Activated naive CD8-positive, alpha-beta T cell treated with anti-CD3 and anti-CD28 coated beads for 36 hours (primary cell): ENCODE data around the gene KRTAP1-1. TPM values are rescaled to one million over a fixed set of nuclear protein-coding genes. Genes with fewer than 3 reads are reported as not detected.
"Not testable (repeated sequence)": the region's sequence is repeated elsewhere in the genome, so short reads cannot be mapped to it uniquely, and the experiment has no call there.

Source experiments
- DNase-seq: peaks from one replicate; pipeline ENCODE4 v3.0.0; 2021
- H3K27ac Mint-ChIP-seq: one replicate; pipeline ENCODE4 v1.8.0; 2022; ENCODE audit warnings: mild to moderate bottlenecking, moderate library complexity, mixed read lengths
- H3K27me3 Mint-ChIP-seq: one replicate; pipeline ENCODE4 v1.8.0; 2022; ENCODE audit warnings: mild to moderate bottlenecking, mixed read lengths
- H3K36me3 Mint-ChIP-seq: one replicate; pipeline ENCODE4 v1.8.0; 2021; ENCODE audit warnings: mild to moderate bottlenecking, mixed read lengths
- H3K4me1 Mint-ChIP-seq: one replicate; pipeline ENCODE4 v1.8.0; 2021; ENCODE audit warnings: mixed read lengths
- H3K4me3 Mint-ChIP-seq: one replicate; pipeline ENCODE4 v1.8.0; 2022; ENCODE audit warnings: mild to moderate bottlenecking, moderate library complexity, mixed read lengths
- H3K9me3 Mint-ChIP-seq: one replicate; pipeline ENCODE4 v1.8.0; 2022; ENCODE audit warnings: mixed read lengths
- total RNA-seq, 2 experiments: library from RNA; stranded (reverse); gene quantifications; one replicate each; pipeline ENCODE4 v1.2.3, GENCODE V29; 2021

KRTAP1-1 gene
- total RNA-seq, 2 experiments from 2014 or later, result not detected

DNA sequence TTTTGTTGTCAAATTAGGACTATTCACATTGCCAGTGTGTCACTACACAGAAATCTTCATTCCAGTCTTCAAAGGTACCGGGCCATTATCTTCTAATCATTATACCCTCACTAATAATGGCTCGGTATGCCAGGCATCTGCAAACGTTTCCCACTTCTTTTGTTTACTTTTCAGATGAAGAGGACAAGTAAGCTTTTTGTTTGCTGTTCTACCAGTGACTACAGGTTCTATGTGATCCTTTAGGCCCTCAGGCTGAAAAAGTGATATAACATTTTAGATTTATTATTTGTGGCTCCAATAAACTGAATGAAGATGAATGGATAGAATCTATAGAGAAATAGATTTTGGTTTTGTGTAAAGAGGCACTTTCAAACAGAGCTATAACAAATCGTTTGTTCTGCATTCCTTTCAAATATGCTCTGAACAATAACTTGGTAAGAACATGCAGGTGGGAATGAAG, 31.9 kb downstream of the KRTAP1-1 start:
- no peaks in the 10 kb centered on the region for H3K4me1 Mint-ChIP-seq
- H3K9me3 Mint-ChIP-seq, result no peaks in the 10 kb centered on the region
- H3K27ac Mint-ChIP-seq, result no peak overlapping the region
- no peak for DNase-seq
- H3K36me3 Mint-ChIP-seq, result no peaks in the 10 kb centered on the region
- H3K27me3 Mint-ChIP-seq, result no peaks in the 10 kb centered on the region
- H3K4me3 Mint-ChIP-seq, result no peak overlapping the region

DNA sequence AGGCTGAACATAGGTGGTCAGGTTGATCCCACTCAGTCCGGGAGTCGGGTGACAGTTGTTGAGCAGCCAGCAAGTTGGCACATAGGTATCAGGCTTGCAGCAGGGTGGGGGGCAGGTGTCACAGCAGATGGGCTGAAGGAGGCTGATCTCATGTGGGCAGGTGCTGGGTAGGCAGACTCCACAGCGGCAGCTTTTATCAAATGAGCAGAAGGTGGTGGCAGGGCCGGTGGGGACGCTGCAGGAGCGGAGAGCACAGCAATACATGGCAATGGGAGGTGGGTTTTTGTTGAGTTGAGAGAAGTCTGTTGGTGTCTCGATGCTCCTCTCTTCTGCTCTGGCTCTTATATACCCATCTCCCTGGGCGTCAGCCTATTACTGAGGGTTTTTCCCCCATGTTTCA, 32.4 kb downstream of the KRTAP1-1 start, which contains the start of gene KRTAP3-1:
Gene KRTAP3-1 (minus strand): TSS at position 318 of the 400 bp plus-strand sequence. CDS start 54 bp downstream, at position 264.
- Mint-ChIP-seq H3K27ac (no peak within 1 kb of the TSS), H3K9me3 (no peaks in the 10 kb centered on the region), H3K36me3 (no peaks in the 10 kb centered on the region), H3K4me1 (no peaks in the 10 kb centered on the region), H3K27me3 (peaks cover 4% of the 10 kb centered on the region), H3K4me3 (no peak within 1 kb of the TSS)
- DNase-seq, result no peak

DNA sequence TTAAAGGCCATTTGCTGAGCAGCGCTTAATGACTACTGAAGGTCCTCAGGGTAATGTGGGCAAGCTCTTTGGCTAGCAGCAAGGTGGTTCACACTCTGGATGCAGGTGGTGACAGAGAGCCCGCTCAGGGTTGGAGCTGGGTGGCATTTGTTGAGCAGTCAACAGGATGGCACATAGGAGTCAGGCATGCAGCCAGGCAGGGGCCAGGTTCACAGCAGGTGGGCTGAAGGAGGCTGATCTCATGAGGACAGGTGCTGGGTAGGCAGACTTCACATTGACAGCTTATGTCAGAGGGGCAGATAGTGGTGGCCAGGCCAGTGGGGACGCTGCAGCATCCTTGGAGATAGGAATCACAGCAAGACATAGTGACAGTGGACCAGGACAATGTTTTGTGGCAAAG, 36.9 kb downstream of the KRTAP1-1 start:
- H3K9me3 Mint-ChIP-seq, result no peaks in the 10 kb centered on the region
- H3K27me3 Mint-ChIP-seq, result peaks cover 6% of the 10 kb centered on the region
- peaks cover 5% of the 10 kb centered on the region for H3K4me1 Mint-ChIP-seq
- DNase-seq, result no peak
- no peaks in the 10 kb centered on the region for H3K36me3 Mint-ChIP-seq
- H3K4me3 Mint-ChIP-seq, result no peak overlapping the region
- no peak overlapping the region for H3K27ac Mint-ChIP-seq

DNA sequence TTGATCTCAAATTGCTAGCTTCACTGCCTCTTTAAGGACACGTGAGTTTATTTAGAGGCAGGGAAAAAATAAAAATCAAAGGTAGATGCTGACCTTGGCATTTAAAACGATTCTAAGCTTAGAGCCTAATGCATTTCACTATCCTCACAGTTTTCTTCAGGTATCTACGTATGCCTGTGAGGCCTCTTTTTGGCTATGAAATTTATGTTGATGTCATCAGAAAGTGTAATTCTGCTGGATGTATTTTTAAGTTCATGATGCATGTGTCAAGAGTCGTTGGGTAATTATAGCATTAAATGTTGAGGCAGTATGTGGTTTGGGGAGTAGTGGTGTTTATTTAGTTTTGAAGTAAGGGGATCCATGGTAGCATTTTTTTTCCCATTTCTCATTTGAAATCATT, 37.3 kb downstream of the KRTAP1-1 start:
- no peak overlapping the region for H3K4me3 Mint-ChIP-seq

DNA sequence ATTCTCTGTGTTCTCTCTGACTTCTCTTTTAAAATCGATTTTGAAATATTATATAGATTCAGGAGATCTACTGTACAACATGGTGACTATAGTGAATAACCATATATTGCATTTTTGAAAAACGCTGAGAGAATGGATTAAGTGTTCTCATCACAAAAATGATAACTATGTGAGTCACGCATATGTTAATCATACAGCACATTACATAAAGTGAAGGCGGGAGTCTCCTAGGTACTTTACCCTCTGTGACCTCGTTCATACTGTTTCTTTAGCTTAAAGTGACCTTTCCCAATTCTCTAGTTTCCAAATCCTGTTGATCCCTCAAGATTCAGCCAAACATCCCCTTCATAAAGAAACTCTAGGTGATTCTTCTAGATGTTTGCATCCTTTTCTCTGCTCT, 38.4 kb downstream of the KRTAP1-1 start:
- peaks cover 5% of the 10 kb centered on the region for H3K4me1 Mint-ChIP-seq
- no peaks in the 10 kb centered on the region for H3K9me3 Mint-ChIP-seq
- peak overlapping the region; percentile 1 for H3K4me3 Mint-ChIP-seq
- DNase-seq, result no peak
- H3K27ac Mint-ChIP-seq, result no peak overlapping the region
- peaks cover 19% of the 10 kb centered on the region for H3K27me3 Mint-ChIP-seq
- no peaks in the 10 kb centered on the region for H3K36me3 Mint-ChIP-seq

More for the DNA sequence above, 37.3 kb downstream of the KRTAP1-1 start:
- DNase-seq, result no peak
- peaks cover 5% of the 10 kb centered on the region for H3K4me1 Mint-ChIP-seq
- no peaks in the 10 kb centered on the region for H3K9me3 Mint-ChIP-seq
- H3K36me3 Mint-ChIP-seq, result no peaks in the 10 kb centered on the region
- H3K27me3 Mint-ChIP-seq, result peaks cover 11% of the 10 kb centered on the region
- H3K27ac Mint-ChIP-seq, result no peak overlapping the region

DNA sequence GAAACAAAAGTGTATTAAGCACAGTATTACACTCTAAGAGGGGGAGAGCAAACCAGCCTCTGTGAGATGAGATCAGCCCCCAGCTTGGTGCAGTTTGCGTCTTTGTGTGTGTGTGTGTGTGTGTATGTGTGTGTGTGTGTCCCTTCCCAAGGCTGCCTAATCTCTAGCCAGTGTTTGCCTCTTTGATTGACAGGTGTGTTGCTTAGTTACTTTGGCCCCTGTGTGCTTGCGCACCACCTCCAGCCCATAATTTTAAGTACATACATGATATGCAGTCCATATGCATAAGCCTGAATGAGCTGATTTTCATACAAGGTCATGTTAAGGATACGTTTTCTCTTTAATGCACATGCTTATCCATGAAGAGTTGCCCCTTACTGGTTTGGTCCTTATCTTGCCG, 39.5 kb downstream of the KRTAP1-1 start:
- peaks cover 26% of the 10 kb centered on the region for H3K27me3 Mint-ChIP-seq
- no peak overlapping the region for H3K4me3 Mint-ChIP-seq
- H3K27ac Mint-ChIP-seq, result no peak overlapping the region
- no peaks in the 10 kb centered on the region for H3K9me3 Mint-ChIP-seq
- H3K4me1 Mint-ChIP-seq, result peaks cover 5% of the 10 kb centered on the region
- DNase-seq, result no peak
- H3K36me3 Mint-ChIP-seq, result no peaks in the 10 kb centered on the region

DNA sequence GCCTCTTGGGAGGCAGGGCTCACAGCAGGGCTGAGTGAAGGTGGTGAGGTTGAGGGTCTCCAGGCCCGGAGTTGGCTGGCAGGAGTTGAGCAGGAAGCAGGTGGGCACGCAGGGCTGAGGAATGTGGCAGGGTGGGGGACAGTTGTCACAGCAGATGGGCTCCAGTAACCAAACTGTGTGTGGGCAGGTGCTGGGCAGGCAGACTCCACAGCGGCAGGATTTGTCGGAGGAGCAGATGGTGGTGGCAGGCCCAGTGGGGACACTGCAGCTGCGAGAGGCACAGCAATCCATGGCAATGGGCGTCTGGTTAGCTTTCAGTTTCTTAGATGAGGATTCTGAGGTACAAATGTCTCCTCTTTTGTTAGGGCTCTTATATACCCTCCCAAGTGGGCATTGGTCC, 41.7 kb downstream of the KRTAP1-1 start, which contains the start of gene KRTAP3-2:
Gene KRTAP3-2 (minus strand): TSS at position 344 of the 400 bp plus-strand sequence. CDS start 53 bp downstream, at position 291.
- H3K4me3 Mint-ChIP-seq, H3K27ac Mint-ChIP-seq, H3K36me3 Mint-ChIP-seq, H3K4me1 Mint-ChIP-seq, DNase-seq, H3K9me3 Mint-ChIP-seq: not testable (repeated sequence)
- H3K27me3 Mint-ChIP-seq, result peaks cover 36% of the 10 kb centered on the region

DNA sequence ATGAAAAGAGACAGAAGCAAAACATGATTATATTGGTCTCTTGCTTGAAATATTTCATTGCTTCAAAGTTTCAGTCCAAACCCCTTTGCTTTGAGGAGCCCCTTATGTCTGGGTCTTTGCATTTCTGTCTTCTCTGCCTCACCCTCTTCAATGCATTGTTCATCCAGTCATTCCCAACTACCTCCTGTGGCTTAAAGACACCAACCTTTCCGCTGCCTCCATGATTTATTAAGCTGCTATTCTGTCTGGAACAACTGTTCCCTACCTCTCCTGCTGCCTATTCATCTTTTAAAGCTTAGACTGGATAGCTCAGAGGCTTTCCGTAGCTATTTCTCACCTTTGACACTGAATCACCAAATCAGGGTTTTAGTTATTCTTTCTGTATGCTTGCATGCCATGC, 43.9 kb downstream of the KRTAP1-1 start:
- Mint-ChIP-seq H3K9me3 (no peaks in the 10 kb centered on the region), H3K4me3 (no peak overlapping the region), H3K27ac (no peak overlapping the region), H3K36me3 (no peaks in the 10 kb centered on the region), H3K27me3 (peaks cover 45% of the 10 kb centered on the region), H3K4me1 (no peaks in the 10 kb centered on the region)
- DNase-seq, result no peak

DNA sequence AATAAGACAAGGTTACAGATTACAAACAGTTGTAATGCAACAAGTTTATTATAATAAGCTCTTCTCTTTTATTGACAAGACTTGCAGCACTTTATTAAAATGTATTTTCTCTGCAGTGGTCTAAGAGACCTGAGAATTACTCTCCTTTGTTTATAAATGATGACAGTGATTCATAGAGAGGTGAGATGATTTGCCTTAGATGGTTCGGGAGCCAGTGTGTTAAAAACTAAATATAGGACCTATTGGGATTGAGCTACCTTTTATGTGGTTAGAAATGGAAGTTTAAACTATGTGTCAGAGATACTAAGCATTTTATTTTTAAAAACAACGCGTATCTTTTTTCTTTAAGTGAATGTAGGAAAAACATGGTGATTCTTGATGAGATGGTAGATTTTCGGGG, 44.4 kb downstream of the KRTAP1-1 start:
- Mint-ChIP-seq H3K36me3 (no peaks in the 10 kb centered on the region), H3K4me3 (no peak overlapping the region), H3K9me3 (no peaks in the 10 kb centered on the region), H3K27me3 (peaks cover 50% of the 10 kb centered on the region), H3K4me1 (no peaks in the 10 kb centered on the region), H3K27ac (no peak overlapping the region)
- no peak for DNase-seq

DNA sequence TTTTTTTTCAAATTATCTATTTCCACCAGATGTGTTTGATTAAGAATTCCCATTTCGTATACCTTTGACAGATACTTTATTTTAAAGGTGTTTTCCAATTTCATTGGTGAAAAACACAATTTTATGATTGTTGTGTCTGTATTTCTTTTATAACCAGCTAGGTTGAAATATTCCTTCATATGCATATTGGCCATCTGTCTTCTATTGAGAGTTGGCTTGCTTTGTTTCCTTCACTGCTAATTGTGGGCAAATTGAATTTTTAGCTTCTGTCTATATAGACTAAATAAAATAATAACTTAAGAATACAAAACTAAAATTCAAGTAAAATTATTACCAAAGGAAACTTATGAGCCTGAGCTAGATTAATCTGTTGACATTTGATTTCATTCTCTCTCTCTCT, 46.1 kb downstream of the KRTAP1-1 start:
- Mint-ChIP-seq H3K4me1 (no peaks in the 10 kb centered on the region), H3K27me3 (peaks cover 51% of the 10 kb centered on the region), H3K27ac (no peak overlapping the region), H3K36me3 (no peaks in the 10 kb centered on the region), H3K9me3 (no peaks in the 10 kb centered on the region), H3K4me3 (no peak overlapping the region)
- DNase-seq, result no peak

DNA sequence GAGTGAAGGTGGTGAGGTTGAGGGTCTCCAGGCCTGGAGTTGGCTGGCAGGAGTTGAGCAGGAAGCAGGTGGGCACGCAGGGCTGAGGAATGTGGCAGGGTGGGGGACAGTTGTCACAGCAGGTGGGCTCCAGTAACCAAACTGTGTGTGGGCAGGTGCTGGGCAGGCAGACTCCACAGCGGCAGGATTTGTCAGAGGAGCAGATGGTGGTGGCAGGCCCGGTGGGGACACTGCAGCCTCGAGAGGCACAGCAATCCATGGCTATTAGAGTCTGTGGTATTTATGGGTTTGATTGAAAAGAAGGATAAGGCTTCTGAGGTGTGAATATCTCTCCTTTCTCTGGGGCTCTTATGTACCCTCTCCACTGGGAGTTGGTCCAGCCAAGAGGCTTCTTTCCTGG, 47.4 kb downstream of the KRTAP1-1 start, which contains the start of gene KRTAP3-3:
Gene KRTAP3-3 (minus strand): TSS at position 326 of the 400 bp plus-strand sequence. CDS start 67 bp downstream, at position 259.
- Mint-ChIP-seq H3K9me3 (no peaks in the 10 kb centered on the region), H3K4me1 (no peaks in the 10 kb centered on the region), H3K36me3 (no peaks in the 10 kb centered on the region), H3K27me3 (peaks cover 43% of the 10 kb centered on the region), H3K27ac (no peak within 1 kb of the TSS), H3K4me3 (no peak within 1 kb of the TSS)
- DNase-seq, result no peak

DNA sequence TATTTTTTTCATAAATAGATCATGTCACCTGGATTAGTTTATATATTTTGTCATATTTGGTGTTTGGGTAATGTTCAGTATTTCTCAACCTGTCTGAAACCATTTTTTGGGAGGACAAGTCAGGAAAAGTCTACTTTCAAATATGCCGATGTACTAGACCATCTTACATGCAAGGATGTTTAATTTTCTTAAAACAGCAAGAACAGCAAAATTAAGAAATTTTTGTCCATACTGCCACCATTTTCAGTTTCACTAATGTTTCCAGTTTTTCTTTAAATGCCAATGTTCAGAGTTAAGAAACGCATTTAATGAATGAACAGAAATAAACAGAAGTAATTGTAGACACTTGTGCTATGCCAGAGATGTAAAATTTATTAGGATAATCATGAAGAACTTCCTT, 48.2 kb downstream of the KRTAP1-1 start:
- Mint-ChIP-seq H3K9me3 (no peaks in the 10 kb centered on the region), H3K27ac (no peak overlapping the region), H3K27me3 (peaks cover 36% of the 10 kb centered on the region), H3K36me3 (no peaks in the 10 kb centered on the region), H3K4me1 (no peaks in the 10 kb centered on the region), H3K4me3 (no peak overlapping the region)
- no peak for DNase-seq

DNA sequence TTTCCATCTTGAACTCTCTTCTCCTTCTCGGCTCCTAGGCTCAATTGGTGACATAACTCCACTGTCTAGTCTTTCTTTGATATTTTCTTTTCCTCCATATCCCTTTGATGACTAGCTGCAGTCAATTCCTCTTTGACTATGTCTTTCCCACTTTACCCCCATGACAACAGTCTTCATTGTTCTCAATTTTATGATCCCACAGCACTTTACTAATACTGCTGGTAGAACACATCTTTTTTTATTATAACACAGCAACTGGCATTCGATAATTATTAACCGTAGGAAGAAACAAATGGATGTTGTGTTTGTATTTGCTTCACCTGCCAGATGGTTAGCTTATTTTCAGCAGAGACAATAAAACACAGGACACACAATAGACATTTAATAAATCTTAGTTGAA, 48.6 kb downstream of the KRTAP1-1 start:
- Mint-ChIP-seq H3K4me3 (no peak overlapping the region), H3K36me3 (no peaks in the 10 kb centered on the region), H3K9me3 (no peaks in the 10 kb centered on the region), H3K27me3 (peaks cover 36% of the 10 kb centered on the region), H3K4me1 (no peaks in the 10 kb centered on the region), H3K27ac (no peak overlapping the region)
- no peak for DNase-seq

Other genes with a start within 250 kb of the KRTAP1-1 start
- gene KRT28, start 241.5 kb downstream of the KRTAP1-1 start, total RNA-seq, result not detected
- gene KRT10, start 218.8 kb downstream of the KRTAP1-1 start, total RNA-seq, result 10 to 100 TPM; 41.9 to 48.6 TPM
- gene KRT12, start 174.2 kb downstream of the KRTAP1-1 start, total RNA-seq, result not detected
- not detected for gene KRT20, start 156.2 kb downstream of the KRTAP1-1 start, total RNA-seq
- not detected for gene KRT23, start 103.8 kb downstream of the KRTAP1-1 start, total RNA-seq
- not detected for gene KRT39, start 74.5 kb downstream of the KRTAP1-1 start, total RNA-seq
- gene KRT40, start 57.1 kb downstream of the KRTAP1-1 start, total RNA-seq, result not detected
- gene KRTAP3-3, start 47.3 kb downstream of the KRTAP1-1 start, total RNA-seq, result not detected
- gene KRTAP3-2, start 41.5 kb downstream of the KRTAP1-1 start, total RNA-seq, result not detected
- gene KRTAP3-1, start 32.3 kb downstream of the KRTAP1-1 start, total RNA-seq, result not detected
- not detected for gene KRTAP1-5, start 14.2 kb downstream of the KRTAP1-1 start, total RNA-seq
- gene KRTAP1-4, start 11.3 kb downstream of the KRTAP1-1 start, total RNA-seq, result not detected
- gene KRTAP1-3, start 6.6 kb downstream of the KRTAP1-1 start, total RNA-seq, result not detected
- gene KRTAP2-1, start 5.9 kb upstream of the KRTAP1-1 start, total RNA-seq, result not detected
- not detected for gene KRTAP2-2, start 13.8 kb upstream of the KRTAP1-1 start, total RNA-seq
- gene KRTAP2-3, start 18.7 kb upstream of the KRTAP1-1 start, total RNA-seq, result not detected
- gene KRTAP2-4, start 24.4 kb upstream of the KRTAP1-1 start, total RNA-seq, result not detected
- gene KRTAP4-7, start 42.7 kb upstream of the KRTAP1-1 start, total RNA-seq, result not detected
- not detected for gene KRTAP4-8, start 56.7 kb upstream of the KRTAP1-1 start, total RNA-seq
- gene KRTAP4-16, start 60.8 kb upstream of the KRTAP1-1 start, total RNA-seq, result not detected
- gene KRTAP4-9, start 63.9 kb upstream of the KRTAP1-1 start, total RNA-seq, result not detected
- not detected for gene KRTAP4-11, start 76.9 kb upstream of the KRTAP1-1 start, total RNA-seq
- not detected for gene KRTAP4-12, start 82.7 kb upstream of the KRTAP1-1 start, total RNA-seq
- not detected for gene KRTAP4-6, start 99.1 kb upstream of the KRTAP1-1 start, total RNA-seq
- not detected for gene KRTAP4-5, start 108.4 kb upstream of the KRTAP1-1 start, total RNA-seq
- not detected for gene KRTAP4-4, start 119.3 kb upstream of the KRTAP1-1 start, total RNA-seq
- not detected for gene KRTAP4-3, start 126.8 kb upstream of the KRTAP1-1 start, total RNA-seq
- gene KRTAP4-2, start 136.8 kb upstream of the KRTAP1-1 start, total RNA-seq, result not detected
- gene KRTAP4-1, start 143.5 kb upstream of the KRTAP1-1 start, total RNA-seq, result not detected
- not detected for gene KRTAP9-1, start 148.4 kb upstream of the KRTAP1-1 start, total RNA-seq
- gene KRTAP9-2, start 185.2 kb upstream of the KRTAP1-1 start, total RNA-seq, result not detected
- not detected for gene KRTAP9-3, start 191.0 kb upstream of the KRTAP1-1 start, total RNA-seq
- gene KRTAP9-8, start 196.5 kb upstream of the KRTAP1-1 start, total RNA-seq, result not detected
- not detected for gene KRTAP9-4, start 208.2 kb upstream of the KRTAP1-1 start, total RNA-seq
- gene KRTAP9-9, start 213.9 kb upstream of the KRTAP1-1 start, total RNA-seq, result not detected
- not detected for gene KRTAP9-6, start 223.9 kb upstream of the KRTAP1-1 start, total RNA-seq
- gene KRTAP9-7, start 234.2 kb upstream of the KRTAP1-1 start, total RNA-seq, result not detected